Body of pancreas (tissue), 4 donors: ENCODE data around the gene POLR1B.

Experiments
- POLR2A ChIP-seq, 3 donors: fragments of 450-650 bp; IDR thresholded peaks; one replicate each; pipeline ENCODE4 v1.6.1; 2016; ENCODE audit warnings: antibody characterized with exemption in 3 of 3, mild to moderate bottlenecking in 2 of 3
- TF ChIP-seq, protein P1 (sequence below), 7 experiments: fragments of 450-650 bp in 4 of 7; fragments of 200-600 bp in 3 of 7; sonication (generic) in 3 of 7; IDR thresholded peaks; one replicate each; pipeline ENCODE4 v1.5.1; 2016 to 2019; ENCODE audit warnings: antibody characterized with exemption in 7 of 7

DNA sequence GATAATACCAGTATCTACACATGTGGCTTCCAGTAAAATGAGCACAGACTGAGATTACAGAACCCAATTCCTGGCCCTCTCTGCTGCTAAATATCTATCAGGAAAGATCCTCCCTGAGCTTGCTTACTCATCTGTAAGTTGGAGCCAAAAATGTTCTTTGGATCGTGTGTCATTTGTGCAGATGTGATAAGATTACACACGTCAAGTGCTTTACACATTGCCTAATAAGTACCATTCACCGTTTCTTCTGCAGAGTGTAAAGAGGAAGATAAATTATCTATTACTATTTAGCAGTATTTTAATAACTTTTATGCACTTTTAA lies 80.2 kb downstream of the POLR1B start:
- TF ChIP-seq, protein P1, sequence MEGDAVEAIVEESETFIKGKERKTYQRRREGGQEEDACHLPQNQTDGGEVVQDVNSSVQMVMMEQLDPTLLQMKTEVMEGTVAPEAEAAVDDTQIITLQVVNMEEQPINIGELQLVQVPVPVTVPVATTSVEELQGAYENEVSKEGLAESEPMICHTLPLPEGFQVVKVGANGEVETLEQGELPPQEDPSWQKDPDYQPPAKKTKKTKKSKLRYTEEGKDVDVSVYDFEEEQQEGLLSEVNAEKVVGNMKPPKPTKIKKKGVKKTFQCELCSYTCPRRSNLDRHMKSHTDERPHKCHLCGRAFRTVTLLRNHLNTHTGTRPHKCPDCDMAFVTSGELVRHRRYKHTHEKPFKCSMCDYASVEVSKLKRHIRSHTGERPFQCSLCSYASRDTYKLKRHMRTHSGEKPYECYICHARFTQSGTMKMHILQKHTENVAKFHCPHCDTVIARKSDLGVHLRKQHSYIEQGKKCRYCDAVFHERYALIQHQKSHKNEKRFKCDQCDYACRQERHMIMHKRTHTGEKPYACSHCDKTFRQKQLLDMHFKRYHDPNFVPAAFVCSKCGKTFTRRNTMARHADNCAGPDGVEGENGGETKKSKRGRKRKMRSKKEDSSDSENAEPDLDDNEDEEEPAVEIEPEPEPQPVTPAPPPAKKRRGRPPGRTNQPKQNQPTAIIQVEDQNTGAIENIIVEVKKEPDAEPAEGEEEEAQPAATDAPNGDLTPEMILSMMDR (IDR thresholded peaks at IDR 0.05), result no peak
- no peak for TF ChIP-seq POLR2A (IDR thresholded peaks at IDR 0.05)
